OCI-LY7 (cell line): Measurements from ENCODE around the gene CBFA2T2. TPM values are rescaled to one million over a fixed set of nuclear protein-coding genes. Genes with fewer than 3 reads are reported as not detected.

Experiments used
- BruUV-seq: library from RNA; stranded (reverse); fragments of 400-500 nt; replicated peaks from 2 replicates; lab custom pipeline; 2021; lab: Mats Ljungman, UMichigan
- CTCF ChIA-PET: fragments of 300-600 bp; sonication (Branson Sonifier 250); formaldehyde crosslinking; loops from one replicate; lab custom pipeline; 2022; ENCODE audit warnings: antibody characterized with exemption; ENCODE audit not compliant: unreplicated experiment; lab: Charles Lee
- POLR2A ChIA-PET: fragments of 300-600 bp; sonication (Branson Sonifier 250); formaldehyde crosslinking; loops from one replicate; lab custom pipeline; 2022; ENCODE audit warnings: antibody characterized with exemption; lab: Charles Lee
- DNase-seq: peaks from one replicate; pipeline ENCODE4 v3.0.0-alpha.2; 2015; ENCODE audit warnings: low spot score
- H2AFZ ChIP-seq: fragments of 200-600 bp; sonication (generic), shearing (Covaris generic); 2 replicates; pipeline ENCODE4 v1.6.1; 2014; ENCODE audit warnings: mild to moderate bottlenecking, antibody characterized with exemption, low read length, moderate library complexity
- H3K27ac ChIP-seq: fragments of 200-600 bp; sonication (generic); 2 replicates; pipeline ENCODE4 v1.5.1; 2014; ENCODE audit warnings: mixed run types, low read depth, mild to moderate bottlenecking, moderate library complexity, low read length, inconsistent platforms; ENCODE audit not compliant: poor library complexity, severe bottlenecking
- H3K36me3 ChIP-seq: fragments of 200-600 bp; sonication (generic); 2 replicates; pipeline ENCODE4 v1.6.1; 2014; ENCODE audit warnings: mild to moderate bottlenecking, antibody characterized with exemption, low read length, moderate library complexity, mixed read lengths; ENCODE audit not compliant: insufficient read depth
- H3K4me1 ChIP-seq: fragments of 200-600 bp; sonication (generic); 2 replicates; pipeline ENCODE4 v1.5.1; 2014; ENCODE audit warnings: mild to moderate bottlenecking, low read length; ENCODE audit not compliant: insufficient read depth, poor library complexity, severe bottlenecking
- H3K4me2 ChIP-seq: fragments of 200-600 bp; sonication (generic); 2 replicates; pipeline ENCODE4 v1.6.1; 2014; ENCODE audit warnings: mild to moderate bottlenecking, low read length
- H3K4me3 ChIP-seq: fragments of 200-600 bp; sonication (generic); 2 replicates; pipeline ENCODE4 v1.5.1; 2014; ENCODE audit warnings: mild to moderate bottlenecking, low read depth, low read length; ENCODE audit not compliant: poor library complexity, severe bottlenecking
- H3K79me2 ChIP-seq: fragments of 200-600 bp; sonication (generic); 2 replicates; pipeline ENCODE4 v1.6.1; 2016; ENCODE audit warnings: low read depth, mild to moderate bottlenecking, low read length, moderate library complexity, mixed read lengths; ENCODE audit not compliant: insufficient read depth
- H3K9me2 ChIP-seq: fragments of 200-600 bp; sonication (generic); 2 replicates; pipeline ENCODE4 v1.6.1; 2016; ENCODE audit warnings: mild to moderate bottlenecking, low read length, mixed read lengths; ENCODE audit not compliant: insufficient read depth
- H3K9me3 ChIP-seq: fragments of 200-600 bp; sonication (generic); 2 replicates; pipeline ENCODE4 v1.6.1; 2014; ENCODE audit warnings: mild to moderate bottlenecking, mixed run types, low read length, mixed read lengths
- H4K20me1 ChIP-seq: fragments of 200-600 bp; sonication (generic); 2 replicates; pipeline ENCODE4 v1.6.1; 2014; ENCODE audit warnings: mild to moderate bottlenecking, antibody characterized with exemption, low read length, moderate library complexity, mixed read lengths; ENCODE audit not compliant: insufficient read depth
- CTCF ChIP-seq: fragments of 200-600 bp; sonication (generic); conservative IDR thresholded peaks from 2 replicates; pipeline ENCODE4 v1.5.1; 2014; ENCODE audit warnings: mild to moderate bottlenecking, antibody characterized with exemption, low read length, moderate library complexity, mixed read lengths
- EZH2phosphoT487 ChIP-seq: fragments of 200-600 bp; sonication (generic); IDR thresholded peaks from 2 replicates; pipeline ENCODE4 v1.6.1; 2018; ENCODE audit warnings: low read depth, borderline replicate concordance, mild to moderate bottlenecking, mixed run types, antibody characterized with exemption, low read length, moderate library complexity, mixed read lengths
- intact Hi-C: fragments of 100-400 bp; cut with micrococcal nuclease; formaldehyde crosslinking; loops from one replicate; pipeline ENCODE4 v1.10.0; 2022; ENCODE audit not compliant: unreplicated experiment
- total RNA-seq, 2 experiments: library from RNA; depleted of rRNA in 1 of 2; stranded (reverse); fragments of >200 nt in 1 of 2; shearing (Covaris generic) in 1 of 2; gene quantifications; 2 replicates each; pipeline ENCODE4 v1.2.3, GENCODE V29; 2014 to 2022

The CBFA2T2 gene
- total RNA-seq, 2 experiments from 2014 or later = 20.7 to 32.9 TPM

- no peak for DNase-seq
- Histone ChIP-seq H3K27ac (no peak overlapping the region), H3K9me3 (0 out of 2 replicates have a peak, but pooled peaks cover 6% of the 10 kb centered on the region), H3K4me1 (peaks cover 26% of the 10 kb centered on the region), H4K20me1 (no peaks in the 10 kb centered on the region), H3K4me2 (no peak overlapping the region), H2AFZ (no peak overlapping the region), H3K79me2 (peaks cover 30% of the 10 kb centered on the region; the same call in 1 of the 2 replicates), H3K4me3 (no peak overlapping the region), H3K36me3 (0 out of 2 replicates have a peak, but pooled peaks cover 10% of the 10 kb centered on the region), H3K9me2 (no peaks in the 10 kb centered on the region)
- BruUV-seq = no TSS peak
- intact Hi-C loops = no loop called here
- TF ChIP-seq EZH2phosphoT487 (no peak), CTCF (no peak)
- ChIA-PET POLR2A (interaction anchor here (0.5 to 1.6 kb wide), 6 partner anchors 10 to 56 kb away, joined by 3 to 6 read pairs (median 3); no protein-coding TSS in a partner anchor), CTCF (no interaction called here)
Measured at GRCh38 chr20:33537608-33538007, 47.7 kb downstream of the CBFA2T2 start.

GRCh38 chr20:33539129-33539528, 49.2 kb downstream of the CBFA2T2 start:
- Histone ChIP-seq H3K4me3 (no peak overlapping the region), H3K9me3 (0 out of 2 replicates have a peak, but pooled peaks cover 6% of the 10 kb centered on the region), H3K79me2 (peaks cover 29% of the 10 kb centered on the region; the same call in 1 of the 2 replicates), H3K27ac (no peak overlapping the region), H4K20me1 (no peaks in the 10 kb centered on the region), H3K4me2 (peak overlapping the region; percentile 43), H3K36me3 (0 out of 2 replicates have a peak, but pooled peaks cover 5% of the 10 kb centered on the region), H2AFZ (no peak overlapping the region), H3K4me1 (peaks cover 26% of the 10 kb centered on the region), H3K9me2 (no peaks in the 10 kb centered on the region)
- no peak for DNase-seq
- CTCF ChIA-PET = no interaction called here
- intact Hi-C loops = no loop called here
- TF ChIP-seq EZH2phosphoT487 (no peak), CTCF (no peak)
- POLR2A ChIA-PET = interaction anchor here (0.6 kb wide), 1 partner anchor 279 kb away, joined by 3 read pairs; no protein-coding TSS in a partner anchor
- no TSS peak for BruUV-seq

- POLR2A ChIA-PET = interaction anchor here (0.9 kb wide), 1 partner anchor 9 kb away, joined by 6 read pairs; no protein-coding TSS in a partner anchor
- no peak for DNase-seq
- Histone ChIP-seq H3K36me3 (0 out of 2 replicates have a peak, but pooled peaks cover 5% of the 10 kb centered on the region), H4K20me1 (no peaks in the 10 kb centered on the region), H3K4me3 (no peak overlapping the region), H3K4me2 (no peak overlapping the region), H3K9me2 (no peaks in the 10 kb centered on the region), H3K4me1 (peaks cover 26% of the 10 kb centered on the region), H2AFZ (no peak overlapping the region), H3K9me3 (0 out of 2 replicates have a peak, but pooled peaks cover 6% of the 10 kb centered on the region), H3K27ac (no peak overlapping the region), H3K79me2 (peaks cover 29% of the 10 kb centered on the region; the same call in 1 of the 2 replicates)
- BruUV-seq = no TSS peak
- intact Hi-C loops = no loop called here
- CTCF ChIA-PET = no interaction called here
- no peak for TF ChIP-seq CTCF
- TF ChIP-seq EZH2phosphoT487 = no peak
Measured at GRCh38 chr20:33540427-33540826, 50.5 kb downstream of the CBFA2T2 start.
